ENCODE results near the gene FOXP1. TPM values are rescaled to one million over a fixed set of nuclear protein-coding genes. Genes with fewer than 3 reads are reported as not detected.

FOXP1 gene
- total RNA-seq, 1 donor from 2014 or later = 61.3 TPM

GRCh38 chr3:71565976-71566375 is 17.6 kb downstream of the FOXP1 start:
- intact Hi-C loops (cut with micrococcal nuclease) = no loop called here

GRCh38 chr3:71565316-71565715 is 18.2 kb downstream of the FOXP1 start:
- intact Hi-C loops (cut with micrococcal nuclease) = no loop called here

- intact Hi-C loops (cut with micrococcal nuclease) = no loop called here
These were observed 19.2 kb downstream of the FOXP1 start for GRCh38 chr3:71564361-71564760.

- intact Hi-C loops (cut with micrococcal nuclease) = no loop called here
These were observed 19.7 kb downstream of the FOXP1 start for GRCh38 chr3:71563827-71564226.

- intact Hi-C loops (cut with micrococcal nuclease) = no loop called here
These were observed 20.6 kb downstream of the FOXP1 start for GRCh38 chr3:71562938-71563337.

- intact Hi-C loops (cut with micrococcal nuclease) = no loop called here
These were observed 22.9 kb downstream of the FOXP1 start for GRCh38 chr3:71560665-71561064.

GRCh38 chr3:71559578-71560162 is 23.9 kb downstream of the FOXP1 start:
- intact Hi-C loops (cut with micrococcal nuclease) = no loop called here

- intact Hi-C loops (cut with micrococcal nuclease) = no loop called here
These were observed 24.5 kb downstream of the FOXP1 start for GRCh38 chr3:71559021-71559420.

- intact Hi-C loops (cut with micrococcal nuclease) = no loop called here
These were observed 28.9 kb downstream of the FOXP1 start for GRCh38 chr3:71554649-71555048.

- intact Hi-C loops (cut with micrococcal nuclease) = no loop called here
These were observed 32.1 kb downstream of the FOXP1 start for GRCh38 chr3:71551311-71551919.

- intact Hi-C loops (cut with micrococcal nuclease) = no loop called here
These were observed 33.6 kb downstream of the FOXP1 start for GRCh38 chr3:71549951-71550350.

GRCh38 chr3:71548705-71549384 is 34.7 kb downstream of the FOXP1 start:
- intact Hi-C loops (cut with micrococcal nuclease) = no loop called here

GRCh38 chr3:71547249-71548198 is 36.0 kb downstream of the FOXP1 start:
- intact Hi-C loops (cut with micrococcal nuclease) = no loop called here

GRCh38 chr3:71546821-71547220 is 36.7 kb downstream of the FOXP1 start:
- intact Hi-C loops (cut with micrococcal nuclease) = no loop called here

GRCh38 chr3:71545330-71545729 is 38.2 kb downstream of the FOXP1 start:
- intact Hi-C loops (cut with micrococcal nuclease) = no loop called here

- intact Hi-C loops (cut with micrococcal nuclease) = no loop called here
These were observed 40.0 kb downstream of the FOXP1 start for GRCh38 chr3:71543371-71544016.

GRCh38 chr3:71542521-71543370 is 40.8 kb downstream of the FOXP1 start:
- intact Hi-C loops (cut with micrococcal nuclease) = no loop called here

GRCh38 chr3:71541313-71541712 is 42.2 kb downstream of the FOXP1 start:
- intact Hi-C loops (cut with micrococcal nuclease) = no loop called here

- intact Hi-C loops (cut with micrococcal nuclease) = no loop called here
These were observed 46.3 kb downstream of the FOXP1 start for GRCh38 chr3:71537211-71537611.

GRCh38 chr3:71536376-71536965 is 47.1 kb downstream of the FOXP1 start:
- intact Hi-C loops (cut with micrococcal nuclease) = no loop called here

Measured in T-helper 1 cell treated with Interleukin-12 subunit alpha and Interleukin-12 subunit beta and Interleukin-4 antibody, amounts not matched to agents 30 ng/mL and 1 ng/mL, for 36 hours (primary cell).